ENCODE measurements around the gene RPL13.

- no peak for TF ChIP-seq CTCF (IDR thresholded peaks at IDR 0.05)
- TF ChIP-seq POLR2A (IDR thresholded peaks at IDR 0.05), result no peak
These were observed 14.5 kb upstream of the RPL13 start for GRCh38 chr16:89545831-89546574.

Data from uterus (tissue), 2 donors.